HG02938 (cell line): ENCODE data around the gene TBC1D13.
"Not testable (repeated sequence)": the region's sequence is repeated elsewhere in the genome, so short reads cannot be mapped to it uniquely, and the experiment has no call there.

Experiments
- ATAC-seq: cut with Tn5 transposase; IDR thresholded peaks from one replicate; pipeline ENCODE4 v1.9.1; 2021; ENCODE audit warnings: mild to moderate bottlenecking, moderate library complexity; ENCODE audit not compliant: unreplicated experiment

Gene TBC1D13

DNA sequence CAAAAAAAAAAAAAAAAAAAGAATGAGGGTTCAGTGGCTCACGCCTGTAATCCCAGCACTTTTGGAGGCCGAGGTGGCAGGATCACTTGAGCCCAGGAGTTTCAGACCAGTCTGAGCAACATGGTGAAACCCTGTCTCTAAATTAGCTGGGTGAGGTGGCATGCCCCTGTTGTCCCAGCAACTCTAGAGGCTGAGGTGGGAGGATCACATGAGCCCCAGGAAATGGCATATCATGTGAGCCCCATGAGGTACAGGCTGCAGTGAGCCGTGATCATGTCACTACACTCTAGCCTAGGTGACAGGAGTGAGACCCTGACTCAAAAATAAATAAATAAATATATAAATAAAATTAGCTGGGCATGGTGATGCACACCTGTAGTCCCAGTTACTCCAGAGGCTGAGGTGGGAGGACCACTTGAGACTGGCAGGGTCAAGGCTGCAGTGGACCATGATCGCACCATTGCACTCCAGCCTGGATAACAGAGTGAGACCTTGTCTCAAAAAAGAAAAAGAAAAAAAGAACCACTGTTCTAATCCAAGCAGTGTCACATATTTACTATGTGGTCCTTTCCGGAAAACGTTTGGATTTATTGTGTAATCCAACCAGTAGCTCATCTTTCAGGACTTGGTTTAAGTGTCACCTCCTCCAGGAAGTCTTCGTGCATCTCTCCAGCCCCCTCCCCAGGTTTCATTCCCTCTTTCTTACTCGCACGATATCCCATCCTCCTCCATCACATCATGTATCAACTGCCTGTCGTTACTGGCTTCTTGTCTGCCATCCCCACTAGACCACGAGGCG lies 54.8 kb downstream of the TBC1D13 start:
- no peak for ATAC-seq

DNA sequence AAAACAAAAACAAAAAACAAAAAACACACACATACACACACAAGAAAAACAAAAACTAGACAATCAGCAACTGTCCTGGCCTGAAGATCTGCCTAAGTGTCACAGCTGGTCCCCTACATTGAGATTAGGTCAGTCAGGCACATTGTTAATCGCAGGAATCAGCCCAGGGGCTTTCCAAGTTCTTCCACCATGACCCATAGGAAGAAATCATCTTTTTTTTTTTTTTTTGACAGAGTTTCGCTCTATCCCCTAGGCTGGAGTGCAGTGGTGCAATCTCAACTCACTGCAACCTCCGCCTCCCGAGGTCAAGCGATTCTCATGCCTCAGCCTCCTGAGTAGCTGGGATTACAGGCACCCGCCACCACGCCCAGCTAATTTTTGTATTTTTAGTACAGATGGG lies 56.1 kb downstream of the TBC1D13 start:
- ATAC-seq, result not testable (repeated sequence)

DNA sequence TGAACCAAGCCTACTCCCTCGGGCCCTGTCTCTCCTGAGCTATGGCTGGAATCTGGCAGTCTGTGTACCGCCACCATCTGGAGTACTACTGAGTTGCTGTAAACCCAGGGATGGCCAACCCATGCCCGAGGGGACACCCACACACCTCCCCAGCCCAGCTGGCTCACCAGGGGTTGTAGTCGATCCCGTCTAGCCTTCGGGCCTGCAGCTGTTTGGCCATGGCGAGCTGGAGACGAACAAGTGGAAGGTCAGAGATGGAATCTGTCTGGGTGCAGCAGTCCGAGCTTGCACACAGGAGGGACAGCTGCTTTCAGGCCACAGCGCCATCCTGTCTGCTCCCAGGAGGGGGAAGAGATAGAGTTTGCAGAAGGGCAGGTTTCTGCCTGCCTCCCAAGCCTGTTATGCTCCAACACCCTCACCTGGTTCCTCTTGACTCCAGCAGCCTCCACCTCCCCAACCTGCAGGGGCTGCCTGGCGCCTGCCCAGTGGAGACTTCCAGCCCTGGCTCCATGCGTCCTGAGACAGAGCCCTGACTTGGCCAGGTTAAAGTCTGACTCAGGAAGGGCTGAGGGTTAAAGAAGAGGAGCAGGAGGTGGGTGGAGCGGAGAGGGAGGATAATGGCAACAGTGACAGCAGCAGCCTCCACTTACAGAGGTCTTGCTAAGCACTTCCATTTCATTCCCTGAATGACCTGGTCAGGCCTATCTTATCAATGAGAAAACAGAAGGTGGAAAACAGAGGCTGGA lies 58.3 kb downstream of the TBC1D13 start:
- no peak for ATAC-seq

DNA sequence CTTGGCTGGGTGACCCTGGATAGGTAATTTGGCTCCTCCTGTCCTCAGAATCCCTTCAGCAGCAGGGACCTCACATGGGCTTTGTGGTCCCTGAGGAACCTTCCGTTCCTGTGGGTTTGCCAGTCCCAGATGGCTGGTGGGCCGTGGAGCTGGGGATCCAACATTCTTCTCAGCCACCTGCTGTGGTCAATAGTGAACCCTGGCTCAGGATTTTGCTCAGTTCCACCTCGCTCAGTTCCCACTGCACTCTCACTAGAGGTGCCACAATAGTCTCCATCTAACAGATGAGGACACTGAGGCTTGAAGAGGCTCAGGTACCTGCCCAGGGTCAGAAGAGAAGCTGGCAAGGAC lies 59.6 kb downstream of the TBC1D13 start:
- ATAC-seq, result no peak

DNA sequence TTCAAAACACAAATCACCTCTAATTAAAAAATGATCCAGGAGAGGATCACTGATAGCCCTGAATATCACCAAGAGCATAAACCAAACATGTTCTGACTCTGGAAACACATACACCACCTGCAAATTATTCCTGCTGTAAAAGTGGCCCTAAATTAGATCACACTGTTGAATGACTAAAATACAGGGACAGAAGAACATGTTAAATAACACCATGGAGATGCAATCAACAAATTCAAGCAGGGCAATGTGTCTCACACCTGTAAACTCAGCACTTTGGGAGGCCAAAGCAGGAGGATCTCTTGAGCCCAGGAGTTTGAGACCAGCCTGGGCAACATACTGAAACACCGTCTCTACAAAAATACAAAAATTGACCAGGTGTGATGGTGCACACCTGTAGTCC lies 60.8 kb downstream of the TBC1D13 start:
- no peak for ATAC-seq

DNA sequence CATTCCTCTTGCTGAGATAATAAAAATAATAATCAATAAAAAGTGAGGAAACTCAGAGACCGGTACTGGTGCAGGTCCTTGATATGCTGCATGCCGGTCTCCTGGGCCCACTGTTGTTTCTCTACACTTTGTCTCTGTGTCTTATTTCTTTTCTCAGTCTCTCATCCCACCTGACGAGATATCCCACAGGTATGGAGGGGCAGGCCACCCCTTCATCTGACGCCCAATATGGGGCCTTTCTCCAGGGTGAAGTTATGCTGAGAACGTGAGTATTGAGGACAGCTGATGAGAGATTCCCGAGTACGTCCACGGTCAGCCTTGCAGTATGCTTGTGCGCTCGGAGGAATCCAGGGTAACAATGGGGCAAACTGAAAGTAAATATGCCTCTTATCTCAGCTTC lies 64.0 kb downstream of the TBC1D13 start:
- not testable (repeated sequence) for ATAC-seq

DNA sequence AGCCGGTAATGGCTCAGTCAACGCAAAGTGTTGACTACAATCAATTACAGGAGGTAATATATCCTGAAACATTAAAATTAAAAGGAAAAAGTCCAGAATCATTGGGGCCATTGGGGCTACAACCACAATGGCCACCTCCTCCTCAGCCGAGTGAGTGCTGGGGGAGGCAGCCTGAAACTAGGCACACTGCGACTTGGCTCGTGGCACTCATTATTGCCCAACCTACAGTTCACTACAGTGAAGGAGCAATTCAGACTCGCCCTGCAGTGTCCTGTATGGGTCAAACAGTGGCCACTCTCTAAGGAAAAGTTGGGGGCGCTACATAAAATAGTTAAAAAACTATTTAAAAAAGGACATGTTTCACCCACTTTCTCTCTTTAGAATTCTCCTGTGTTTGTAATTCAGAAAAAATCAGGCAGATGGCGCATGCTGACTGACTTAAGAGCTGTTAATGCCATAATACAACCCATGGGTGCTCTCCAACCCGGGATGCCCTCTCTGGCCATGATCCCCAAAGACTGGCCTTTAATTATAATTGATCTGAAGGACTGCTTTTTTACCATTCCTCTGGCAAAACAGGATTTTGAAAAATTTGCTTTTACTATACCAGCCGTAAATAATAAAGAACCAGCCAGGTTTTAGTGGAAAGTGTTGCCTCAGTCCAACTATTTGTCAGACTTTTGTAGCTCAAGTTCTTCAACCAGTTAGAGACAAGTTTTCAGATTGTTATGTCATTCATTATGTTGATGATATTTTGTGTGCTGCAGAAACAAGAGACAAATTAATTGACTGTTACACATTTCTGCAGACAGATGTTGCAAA lies 64.9 kb downstream of the TBC1D13 start:
- not testable (repeated sequence) for ATAC-seq

DNA sequence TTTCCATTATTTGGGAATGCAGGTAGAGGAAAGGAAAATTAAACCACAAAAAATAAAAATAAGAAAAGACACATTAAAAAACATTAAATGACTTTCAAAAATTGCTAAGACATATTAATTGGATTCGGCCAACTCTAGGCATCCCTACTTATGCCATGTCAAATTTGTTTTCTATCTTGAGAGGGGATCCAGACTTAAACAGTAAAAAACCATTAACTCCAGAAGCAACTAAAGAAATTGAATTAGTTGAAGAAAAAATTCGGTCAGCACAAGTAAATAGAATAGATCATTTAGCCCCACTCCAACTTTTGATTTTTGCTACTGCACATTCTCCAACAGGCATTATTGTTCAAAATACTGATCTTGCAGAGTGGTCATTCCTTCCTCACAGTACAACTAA lies 65.6 kb downstream of the TBC1D13 start:
- ATAC-seq, result not testable (repeated sequence)

DNA sequence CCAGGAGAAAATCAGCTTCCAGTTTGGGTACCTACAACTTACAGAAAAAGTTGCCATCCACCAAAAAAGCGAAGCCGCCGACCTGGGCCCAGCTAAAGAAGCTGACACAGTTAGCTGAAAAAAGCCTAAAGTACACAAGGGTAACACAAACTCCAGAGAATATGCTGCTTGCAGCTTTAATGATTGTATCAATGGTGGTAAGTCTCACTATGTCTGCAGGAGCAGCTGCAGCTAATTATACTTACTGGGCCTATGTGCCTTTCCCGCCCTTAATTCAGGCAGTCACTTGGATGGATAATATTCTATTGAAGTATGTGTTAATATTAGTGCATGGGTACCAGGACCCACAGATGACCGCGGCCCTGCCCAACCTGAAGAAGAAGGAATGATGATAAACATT lies 67.4 kb downstream of the TBC1D13 start:
- ATAC-seq, result not testable (repeated sequence)

DNA sequence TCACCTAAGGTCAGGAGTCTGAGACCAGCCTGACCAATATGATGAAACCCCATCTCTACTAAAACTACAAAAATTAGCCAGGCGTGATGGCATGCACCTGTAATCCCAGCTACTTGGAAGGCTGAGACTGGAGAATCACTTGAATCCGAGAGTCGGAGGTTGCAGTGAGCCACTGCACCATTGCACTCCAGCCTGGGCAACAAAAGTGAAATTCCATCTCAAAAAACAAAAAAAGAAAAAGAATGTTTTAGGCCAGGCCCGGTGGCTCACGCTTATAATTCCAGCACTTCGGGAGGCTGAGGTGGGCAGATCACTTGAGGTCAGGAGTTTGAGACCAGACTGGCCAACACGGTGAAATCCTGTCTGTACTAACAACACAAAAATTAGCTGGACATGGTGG lies 71.4 kb downstream of the TBC1D13 start:
- not testable (repeated sequence) for ATAC-seq
